ENCODE results near the gene STRAP. TPM values are rescaled to one million over a fixed set of nuclear protein-coding genes. Genes with fewer than 3 reads are reported as not detected.

Gene STRAP
- total and polyA plus RNA-seq, 2 of the 13 experiments (the other 11 are each of a cell fraction or from before 2014, with no cell fraction given) = 66.9 to 118 TPM

DNA sequence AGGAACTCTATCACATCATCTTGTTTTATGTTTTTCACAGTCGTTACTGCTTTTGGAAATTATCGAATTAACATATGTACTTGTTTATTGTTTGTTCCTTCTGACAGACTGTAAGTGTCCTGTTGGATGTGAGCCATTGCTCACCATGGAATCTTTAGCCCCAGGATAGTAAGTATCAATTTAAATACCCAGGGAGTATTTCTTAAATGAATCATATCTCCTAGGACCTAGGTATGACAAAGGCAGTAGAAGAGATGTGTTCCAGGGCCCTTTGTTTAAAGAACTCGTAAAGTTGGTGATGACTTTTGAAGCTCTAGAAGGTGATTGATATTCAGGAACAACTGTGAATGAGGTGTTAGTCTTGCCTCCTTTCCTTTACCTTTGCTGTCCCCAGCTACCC is 30.3 kb upstream of the STRAP start:
- Histone ChIP-seq H4K20me1 (ENCODE audit: insufficient read depth, low read length) (no peaks in the 10 kb centered on the region), H3K27ac (ENCODE audit: extremely low read length, insufficient read depth, low read length) (no peak overlapping the region), H3K4me3 (replicated peaks in 1 of 3; ENCODE audit: insufficient read depth in 1 of 3, low read depth in 2 of 3, low read length in 3 of 3) (no peak overlapping the region), H3K4me2 (ENCODE audit: low read depth, low read length) (no peak overlapping the region), H3K9me3 (ENCODE audit: low read length) (no peaks in the 10 kb centered on the region), H3K4me1 (ENCODE audit: insufficient read depth, low read length) (peaks cover 14% of the 10 kb centered on the region), H3K79me2 (ENCODE audit: insufficient read depth, low read length) (no peaks in the 10 kb centered on the region), H3K9ac (ENCODE audit: insufficient read depth, low read depth, low read length) (no peak overlapping the region), H3K36me3 (replicated peaks in 1 of 2; ENCODE audit: control insufficient read depth in 1 of 2, insufficient read depth in 2 of 2, low read length in 2 of 2) (no peaks in the 10 kb centered on the region), H3K27me3 (ENCODE audit: control insufficient read depth in 1 of 2, insufficient read depth in 2 of 2, low read length in 2 of 2) (no peaks in the 10 kb centered on the region), H2AFZ (ENCODE audit: low read length) (no peak overlapping the region)
- ChIA-PET CTCF (ENCODE audit: low intra/inter-chr PET ratio, low total read pairs) (no interaction called here), POLR2A (no interaction called here)
- FAIRE-seq (no peak), DNase-seq (ENCODE audit: low spot score) (no peak), ATAC-seq (no peak)
- TF ChIP-seq ZBTB20 (CRISPR knock-in tag; IDR thresholded peaks at IDR 0.05; ENCODE audit: borderline replicate concordance, low read depth) (no peak), KLF16 (CRISPR knock-in tag; IDR thresholded peaks at IDR 0.05) (no peak), TAF1 (CRISPR knock-in tag; IDR thresholded peaks at IDR 0.05) (no peak), ZNF678 (CRISPR knock-in tag; IDR thresholded peaks at IDR 0.05) (no peak), NR2F1 (CRISPR knock-in tag; IDR thresholded peaks at IDR 0.05) (no peak), CBX1 (IDR thresholded peaks at IDR 0.05; ENCODE audit: low read depth) (no peak), PCBP1 (IDR thresholded peaks at IDR 0.05; ENCODE audit: borderline replicate concordance, low read depth, low read length) (no peak), ARNT (IDR thresholded peaks at IDR 0.05) (no peak), GABPA (IDR thresholded peaks at IDR 0.05; ENCODE audit: low read depth, low read length) (no peak), GABPA (CRISPR knock-in tag; IDR thresholded peaks at IDR 0.05; ENCODE audit: low read depth) (no peak), RXRA (CRISPR knock-in tag; IDR thresholded peaks at IDR 0.05) (no peak), ZMYM4 (CRISPR knock-in tag; IDR thresholded peaks at IDR 0.05) (no peak), ZNF468 (CRISPR knock-in tag; IDR thresholded peaks at IDR 0.05) (no peak), EHMT2 (IDR thresholded peaks at IDR 0.05; ENCODE audit: borderline replicate concordance, low read depth, low read length) (no peak)
- TF ChIP-seq, protein P1, sequence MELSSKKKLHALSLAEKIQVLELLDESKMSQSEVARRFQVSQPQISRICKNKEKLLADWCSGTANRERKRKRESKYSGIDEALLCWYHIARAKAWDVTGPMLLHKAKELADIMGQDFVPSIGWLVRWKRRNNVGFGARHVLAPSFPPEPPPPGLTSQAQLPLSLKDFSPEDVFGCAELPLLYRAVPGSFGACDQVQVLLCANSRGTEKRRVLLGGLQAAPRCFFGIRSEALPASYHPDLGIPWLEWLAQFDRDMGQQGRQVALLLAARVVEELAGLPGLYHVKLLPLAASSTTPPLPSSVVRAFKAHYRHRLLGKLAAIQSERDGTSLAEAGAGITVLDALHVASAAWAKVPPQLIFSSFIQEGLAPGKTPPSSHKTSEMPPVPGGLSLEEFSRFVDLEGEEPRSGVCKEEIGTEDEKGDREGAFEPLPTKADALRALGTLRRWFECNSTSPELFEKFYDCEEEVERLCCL (CRISPR knock-in tag; IDR thresholded peaks at IDR 0.05; ENCODE audit: borderline replicate concordance) = no peak
- TF ChIP-seq, protein P2, sequence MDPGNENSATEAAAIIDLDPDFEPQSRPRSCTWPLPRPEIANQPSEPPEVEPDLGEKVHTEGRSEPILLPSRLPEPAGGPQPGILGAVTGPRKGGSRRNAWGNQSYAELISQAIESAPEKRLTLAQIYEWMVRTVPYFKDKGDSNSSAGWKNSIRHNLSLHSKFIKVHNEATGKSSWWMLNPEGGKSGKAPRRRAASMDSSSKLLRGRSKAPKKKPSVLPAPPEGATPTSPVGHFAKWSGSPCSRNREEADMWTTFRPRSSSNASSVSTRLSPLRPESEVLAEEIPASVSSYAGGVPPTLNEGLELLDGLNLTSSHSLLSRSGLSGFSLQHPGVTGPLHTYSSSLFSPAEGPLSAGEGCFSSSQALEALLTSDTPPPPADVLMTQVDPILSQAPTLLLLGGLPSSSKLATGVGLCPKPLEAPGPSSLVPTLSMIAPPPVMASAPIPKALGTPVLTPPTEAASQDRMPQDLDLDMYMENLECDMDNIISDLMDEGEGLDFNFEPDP (CRISPR knock-in tag; conservative IDR thresholded peaks at IDR 0.05) = no peak
- TF ChIP-seq, protein P3, sequence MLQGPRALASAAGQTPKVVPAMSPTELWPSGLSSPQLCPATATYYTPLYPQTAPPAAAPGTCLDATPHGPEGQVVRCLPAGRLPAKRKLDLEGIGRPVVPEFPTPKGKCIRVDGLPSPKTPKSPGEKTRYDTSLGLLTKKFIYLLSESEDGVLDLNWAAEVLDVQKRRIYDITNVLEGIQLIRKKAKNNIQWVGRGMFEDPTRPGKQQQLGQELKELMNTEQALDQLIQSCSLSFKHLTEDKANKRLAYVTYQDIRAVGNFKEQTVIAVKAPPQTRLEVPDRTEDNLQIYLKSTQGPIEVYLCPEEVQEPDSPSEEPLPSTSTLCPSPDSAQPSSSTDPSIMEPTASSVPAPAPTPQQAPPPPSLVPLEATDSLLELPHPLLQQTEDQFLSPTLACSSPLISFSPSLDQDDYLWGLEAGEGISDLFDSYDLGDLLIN (CRISPR knock-in tag; IDR thresholded peaks at IDR 0.05; ENCODE audit: borderline replicate concordance) = no peak
- BruUV-seq (replicated peaks) = no TSS peak
- in situ Hi-C loops (cut with HindIII; ENCODE audit: extremely low pct_ligation_motif_present, low pct_unique_long_range_greater_than_20kb) (loop anchor here (10.0 kb wide), 1 partner anchor 577 kb away; no protein-coding TSS in a partner anchor), intact Hi-C loops (cut with micrococcal nuclease; ENCODE audit: unreplicated experiment) (loop anchor here (10.0 kb wide), 1 partner anchor 167 kb away; no protein-coding TSS in a partner anchor)
- 74% methylated on average over 3 of the region's 3 CpGs for WGBS (ENCODE audit: low lambda C conversion rate)

Data from HepG2 (cell line).